GM12878 (cell line): ENCODE data around the gene XRRA1. TPM values are rescaled to one million over a fixed set of nuclear protein-coding genes. Genes with fewer than 3 reads are reported as not detected.

Experiments used
- ATAC-seq: fragments of 200-7000 bp; cut with Tn5 transposase; 3 replicates; pipeline ENCODE4 v1.9.1; 2020; ENCODE audit warnings: mild to moderate bottlenecking, moderate library complexity
- BruUV-seq: library from RNA; stranded (reverse); fragments of 400-500 nt; replicated peaks from 2 replicates; lab custom pipeline; 2021; lab: Mats Ljungman, UMichigan
- CTCF ChIA-PET: fragments of 300-600 bp; sonication (Branson Sonifier 250); formaldehyde crosslinking; extraction: SDS; loops from one replicate; lab custom pipeline; 2021; ENCODE audit warnings: inconsistent platforms; lab: Yijun Ruan, JAX
- POLR2A ChIA-PET: fragments of 350-600 bp; formaldehyde crosslinking; extraction: SDS; loops from one replicate; lab custom pipeline; 2021; ENCODE audit warnings: inconsistent platforms; lab: Charles Lee
- RAD21 ChIA-PET: fragments of 300-600 bp; sonication (Branson Sonifier 250); formaldehyde crosslinking; loops from one replicate; lab custom pipeline; 2023; ENCODE audit warnings: antibody characterized with exemption; ENCODE audit not compliant: unreplicated experiment; lab: Charles Lee
- SMC1A ChIA-PET: fragments of 300-600 bp; sonication (Branson Sonifier 250); formaldehyde crosslinking; loops from one replicate; lab custom pipeline; 2023; ENCODE audit not compliant: unreplicated experiment, uncharacterized antibody; lab: Charles Lee
- DNase-seq: peaks from one replicate; pipeline ENCODE4 v3.0.0-alpha.2; 2011; ENCODE audit warnings: low read depth, low spot score
- FAIRE-seq: peaks from 3 replicates; lab custom pipeline; 2011; peaks lifted over from hg19 to GRCh38; lab: Jason Lieb, UNC
- H2AFZ ChIP-seq: 2 replicates; pipeline ENCODE4 v1.6.0; 2011; ENCODE audit warnings: low read depth, low read length, control low read depth; ENCODE audit not compliant: control insufficient read depth
- H3K27ac ChIP-seq: 2 replicates; pipeline ENCODE4 v1.5.1; 2011; ENCODE audit warnings: control low read depth; ENCODE audit not compliant: control insufficient read depth, insufficient read depth
- H3K27me3 ChIP-seq, 2 experiments: replicated peaks in 1 of 2; 2 replicates each; pipeline versions ENCODE4 v1.6.0 to v1.6.1; 2011; ENCODE audit warnings: low read length in 1 of 2; ENCODE audit not compliant: control insufficient read depth in 2 of 2, insufficient read depth in 2 of 2
- H3K36me3 ChIP-seq, 2 experiments: 2 replicates each; pipeline ENCODE4 v1.5.1; 2011; ENCODE audit warnings: low read length in 1 of 2; ENCODE audit not compliant: control insufficient read depth in 2 of 2, insufficient read depth in 2 of 2
- H3K4me1 ChIP-seq: 2 replicates; pipeline ENCODE4 v1.6.1; 2011; ENCODE audit warnings: mild to moderate bottlenecking, low read length, moderate library complexity, mixed read lengths; ENCODE audit not compliant: control insufficient read depth, insufficient read depth
- H3K4me2 ChIP-seq: 2 replicates; pipeline ENCODE4 v1.6.0; 2011; ENCODE audit warnings: control low read depth; ENCODE audit not compliant: control insufficient read depth, insufficient read depth
- H3K4me3 ChIP-seq: fragments of 200-600 bp; sonication (generic); 2 replicates; pipeline ENCODE4 v1.5.1; 2016
- H3K79me2 ChIP-seq: 2 replicates; pipeline ENCODE4 v1.6.0; 2011; ENCODE audit warnings: low read length; ENCODE audit not compliant: control insufficient read depth, insufficient read depth
- H3K9ac ChIP-seq: 2 replicates; pipeline ENCODE4 v1.8.0; 2011; ENCODE audit warnings: low read length, control low read depth, mixed read lengths; ENCODE audit not compliant: control insufficient read depth, insufficient read depth
- H3K9me3 ChIP-seq: replicated peaks from 3 replicates; pipeline ENCODE4 v1.5.1; 2011; ENCODE audit warnings: mild to moderate bottlenecking, low read length; ENCODE audit not compliant: control insufficient read depth, insufficient read depth
- H4K20me1 ChIP-seq: 2 replicates; pipeline ENCODE4 v1.6.0; 2011; ENCODE audit not compliant: control insufficient read depth, insufficient read depth
- BCLAF1 ChIP-seq: fragments of 450-650 bp; IDR thresholded peaks from 2 replicates; pipeline ENCODE4 v1.6.1; 2017; ENCODE audit warnings: antibody characterized with exemption, mild to moderate bottlenecking, moderate library complexity
- BHLHE40 ChIP-seq, 2 experiments: fragments of 450-650 bp in 1 of 2; IDR thresholded peaks; 2 replicates each; pipeline ENCODE4 v1.6.1; 2011 to 2017; ENCODE audit warnings: low read depth in 2 of 2, borderline replicate concordance in 1 of 2, improper control_type of control experiment in 1 of 2, low read length in 1 of 2, mild to moderate bottlenecking in 1 of 2
- HSF1 ChIP-seq: fragments of 150-350 bp; IDR thresholded peaks from 2 replicates; pipeline ENCODE4 v1.6.1; 2014; ENCODE audit warnings: mild to moderate bottlenecking, low read depth, low read length
- IRF4 ChIP-seq: IDR thresholded peaks from 2 replicates; pipeline ENCODE4 v1.6.1; 2011; ENCODE audit warnings: low read depth, low read length
- JUNB ChIP-seq: IDR thresholded peaks from 2 replicates; pipeline ENCODE4 v1.6.1; 2016; ENCODE audit warnings: antibody characterized with exemption, mild to moderate bottlenecking
- MAX ChIP-seq: IDR thresholded peaks from 2 replicates; pipeline ENCODE4 v1.6.1; 2012; ENCODE audit warnings: low read depth, low read length, improper control_type of control experiment
- MEF2B ChIP-seq: fragments of 450-650 bp; IDR thresholded peaks from 2 replicates; pipeline ENCODE4 v1.6.1; 2018; ENCODE audit warnings: mild to moderate bottlenecking, moderate library complexity; ENCODE audit not compliant: partially characterized antibody, poor library complexity, severe bottlenecking
- MYC ChIP-seq: IDR thresholded peaks from 2 replicates; pipeline ENCODE4 v1.6.1; 2011; ENCODE audit warnings: mild to moderate bottlenecking, low read length, moderate library complexity, inconsistent platforms; ENCODE audit not compliant: insufficient read depth, insufficient replicate concordance, insufficient read length, severe bottlenecking
- PAX5 ChIP-seq: IDR thresholded peaks from 2 replicates; pipeline ENCODE4 v1.6.1; 2011; ENCODE audit warnings: low read depth, low read length, borderline replicate concordance
- PML ChIP-seq: IDR thresholded peaks from 2 replicates; pipeline ENCODE4 v1.6.1; 2012; ENCODE audit warnings: low read length, inconsistent platforms
- RB1 ChIP-seq: fragments of 450-650 bp; formaldehyde crosslinking; IDR thresholded peaks from 2 replicates; pipeline ENCODE4 v1.6.1; 2017; ENCODE audit warnings: mild to moderate bottlenecking, borderline replicate concordance
- SKIL ChIP-seq: fragments of 450-650 bp; IDR thresholded peaks from 2 replicates; pipeline ENCODE4 v1.6.1; 2017; ENCODE audit warnings: mild to moderate bottlenecking, low read depth, inconsistent platforms; ENCODE audit not compliant: poor library complexity, severe bottlenecking
- SMAD1 ChIP-seq: fragments of 450-650 bp; IDR thresholded peaks from 2 replicates; pipeline ENCODE4 v1.6.1; 2018; ENCODE audit warnings: mild to moderate bottlenecking, low read depth; ENCODE audit not compliant: partially characterized antibody
- SREBF1 ChIP-seq: IDR thresholded peaks from 2 replicates; pipeline ENCODE4 v1.6.1; 2012; ENCODE audit warnings: mild to moderate bottlenecking, low read length
- SREBF2 ChIP-seq: IDR thresholded peaks from 2 replicates; pipeline ENCODE4 v1.6.1; 2012; ENCODE audit warnings: mild to moderate bottlenecking, low read length
- ZNF384 ChIP-seq: IDR thresholded peaks from 2 replicates; pipeline ENCODE4 v1.6.1; 2012; ENCODE audit warnings: low read depth, mild to moderate bottlenecking, low read length, improper control_type of control experiment, borderline replicate concordance
- WGBS: methylation state at CpG from one replicate; pipeline ENCODE4 v1.1.6; 2016; ENCODE audit warnings: low lambda C conversion rate; ENCODE audit not compliant: insufficient replicate concordance, insufficient coverage; ENCODE audit errors: missing lambda C conversion rate; 5-methylcytosine and 5-hydroxymethylcytosine counted together
- in situ Hi-C: fragments of 300-500 bp; cut with MboI; formaldehyde crosslinking; loops from 9 replicates; pipeline ENCODE4 v1.14.3; 2018; ENCODE audit warnings: mixed read lengths
- intact Hi-C: fragments of 100-400 bp; cut with micrococcal nuclease; formaldehyde crosslinking; loops from one replicate; pipeline ENCODE4 v1.14.2; 2022; ENCODE audit not compliant: unreplicated experiment
- polyA plus RNA-seq, 11 experiments: library from polyadenylated mRNA; depleted of rRNA in 4 of 11; unstranded in 6 of 11; stranded (reverse) in 5 of 11; fragments of >200 nt; fragmentation: Nextera tagmentation in 4 of 11; fragmentation: Illumina TruSeq in 1 of 11; extraction: Ambion mirVana in 4 of 11; extraction: Trizol in 1 of 11; gene quantifications; 1 replicate in 1 of 11; 2 replicates in 10 of 11; pipeline versions ENCODE4 v1.2.1 to v1.2.3, GENCODE V29; 2011 to 2016; ENCODE audit warnings: inconsistent platforms in 2 of 11, missing spikeins in 2 of 11, low read depth in 1 of 11
- total RNA-seq, 4 experiments: library from RNA; depleted of rRNA in 3 of 4; stranded (reverse); fragments of >200 nt in 3 of 4; fragmentation: Illumina TruSeq in 1 of 4; extraction: Trizol in 1 of 4; gene quantifications; 2 replicates each; pipeline versions ENCODE4 v1.2.1 to v1.2.3, GENCODE V29; 2013 to 2021

Gene XRRA1
- total and polyA plus RNA-seq, 10 of the 15 experiments (the other 5 are each of a cell fraction or from before 2014, with no cell fraction given) = 2.5 to 8.8 (median 4.6) TPM

GRCh38 chr11:74957937-74958629 lies 9.2 kb upstream of the XRRA1 start:
- ChIA-PET CTCF (interaction anchor here (1.0 to 1.2 kb wide), 3 partner anchors 18 to 101 kb away, joined by 3 to 4 read pairs (median 3); no protein-coding TSS in a partner anchor), SMC1A (interaction anchor here (0.8 to 1.8 kb wide), 6 partner anchors 8 to 185 kb away, joined by 3 to 5 read pairs (median 4); no protein-coding TSS in a partner anchor), POLR2A (no interaction called here), RAD21 (interaction anchor here (1.1 kb wide), 1 partner anchor 28 kb away, joined by 5 read pairs; no protein-coding TSS in a partner anchor)
- intact Hi-C loops (no loop called here), in situ Hi-C loops (no loop called here)
- peak overlapping the region; percentile 13; the same call in 1 of the 2 replicates for H3K4me3 ChIP-seq
- H4K20me1 ChIP-seq = peaks cover 10% of the 10 kb centered on the region; the same call in 1 of the 2 replicates
- WGBS = 93% methylated on average over 1 of the region's 1 CpG
- H3K9me3 ChIP-seq = no peaks in the 10 kb centered on the region; the same call in 2 of the 3 replicates
- no peak overlapping the region for H2AFZ ChIP-seq
- FAIRE-seq (no peak), ATAC-seq (peak; percentile 62), DNase-seq (no peak)
- peak overlapping the region; percentile 16; the same call in 1 of the 2 replicates for H3K9ac ChIP-seq
- peak overlapping the region; percentile 66 for H3K4me2 ChIP-seq
- peaks cover 0 to 13% of the 10 kb centered on the region in 2 experiments; a peak in 3 of 4 replicates for H3K36me3 ChIP-seq
- peaks cover 31% of the 10 kb centered on the region for H3K4me1 ChIP-seq
- H3K27ac ChIP-seq = no peak overlapping the region
- H3K27me3 ChIP-seq = no peaks in the 10 kb centered on the region
- H3K79me2 ChIP-seq = peaks cover 100% of the 10 kb centered on the region
- BruUV-seq = no TSS peak
- TF ChIP-seq MYC = no peak
- TF ChIP-seq BHLHE40 (IDR thresholded peaks at IDR 0.05; ENCODE audit: borderline replicate concordance in 1 of 2, low read depth in 2 of 2, low read length in 1 of 2) = no peak
- no peak for TF ChIP-seq IRF4
- no peak for TF ChIP-seq ZNF384
- no peak for TF ChIP-seq SREBF2
- no peak for TF ChIP-seq PML
- no peak for TF ChIP-seq PAX5
- TF ChIP-seq MAX = no peak
- no peak for TF ChIP-seq BCLAF1
- TF ChIP-seq JUNB = no peak
- no peak for TF ChIP-seq SREBF1
- TF ChIP-seq SKIL = no peak
- no peak for TF ChIP-seq HSF1
- no peak for TF ChIP-seq RB1
- TF ChIP-seq MEF2B = no peak
- TF ChIP-seq SMAD1 = no peak
